Breast epithelium (tissue), 4 donors: Measurements from ENCODE around the gene EIF2B1. TPM values are rescaled to one million over a fixed set of nuclear protein-coding genes. Genes with fewer than 3 reads are reported as not detected.
"Not testable (repeated sequence)": the region's sequence is repeated elsewhere in the genome, so short reads cannot be mapped to it uniquely, and the experiment has no call there.

Experiments
- DNase-seq, 2 donors: peaks; one replicate each; pipeline ENCODE4 v3.0.0-alpha.2; 2019; ENCODE audit warnings: low spot score in 2 of 2
- H3K27ac ChIP-seq, 2 donors: fragments of 200-600 bp; sonication (generic) in 1 of 2; one replicate each; pipeline ENCODE4 v1.5.1; 2016 to 2019; ENCODE audit warnings: mild to moderate bottlenecking in 1 of 2
- H3K27me3 ChIP-seq, 2 donors: fragments of 200-600 bp; sonication (generic) in 1 of 2; one replicate each; pipeline versions ENCODE4 v1.5.1 to v1.6.0; 2017 to 2019; ENCODE audit warnings: control low read depth in 1 of 2, mild to moderate bottlenecking in 1 of 2
- H3K36me3 ChIP-seq: fragments of 200-600 bp; one replicate; pipeline ENCODE4 v1.5.1; 2019
- H3K4me1 ChIP-seq, 2 donors: fragments of 200-600 bp; sonication (generic); one replicate each; pipeline ENCODE4 v1.5.1; 2016 to 2019; ENCODE audit warnings: control low read depth in 1 of 2
- H3K4me3 ChIP-seq, 3 donors: fragments of 200-600 bp; sonication (generic); 1 replicate in 2 of 3; 2 replicates in 1 of 3; pipeline ENCODE4 v1.5.1; 2016 to 2019; ENCODE audit warnings: mild to moderate bottlenecking in 3 of 3, moderate library complexity in 2 of 3
- H3K9me3 ChIP-seq, 2 donors: fragments of 200-600 bp; sonication (generic) in 1 of 2; one replicate each; pipeline ENCODE4 v1.5.1; 2016 to 2019; ENCODE audit warnings: control low read depth in 1 of 2
- POLR2A ChIP-seq: fragments of 450-650 bp; IDR thresholded peaks from one replicate; pipeline ENCODE4 v1.6.1; 2016; ENCODE audit warnings: antibody characterized with exemption, mild to moderate bottlenecking, moderate library complexity
- POLR2AphosphoS5 ChIP-seq, 3 donors: sonication (generic); formaldehyde crosslinking; IDR thresholded peaks; one replicate each; pipeline ENCODE4 v1.6.1; 2017; ENCODE audit warnings: antibody characterized with exemption in 3 of 3
- intact Hi-C: fragments of 100-400 bp; cut with DNase I; formaldehyde crosslinking; loops from one replicate; pipeline ENCODE4 v1.15.1; 2023; ENCODE audit warnings: low total_unique reads
- total RNA-seq, 3 donors: library from RNA; depleted of rRNA; stranded (reverse); fragments of >200 nt; gene quantifications; one replicate each; pipeline ENCODE4 v1.1.0, GENCODE V29; 2016
- TF ChIP-seq, protein P1 (sequence below), 3 donors: fragments of 450-650 bp; IDR thresholded peaks; one replicate each; pipeline ENCODE4 v1.5.1; 2016 to 2017; ENCODE audit warnings: antibody characterized with exemption in 3 of 3, mild to moderate bottlenecking in 3 of 3, moderate library complexity in 3 of 3

Gene EIF2B1
- total RNA-seq, 3 donors from 2014 or later, result 133 to 162 (median 147) TPM

DNA sequence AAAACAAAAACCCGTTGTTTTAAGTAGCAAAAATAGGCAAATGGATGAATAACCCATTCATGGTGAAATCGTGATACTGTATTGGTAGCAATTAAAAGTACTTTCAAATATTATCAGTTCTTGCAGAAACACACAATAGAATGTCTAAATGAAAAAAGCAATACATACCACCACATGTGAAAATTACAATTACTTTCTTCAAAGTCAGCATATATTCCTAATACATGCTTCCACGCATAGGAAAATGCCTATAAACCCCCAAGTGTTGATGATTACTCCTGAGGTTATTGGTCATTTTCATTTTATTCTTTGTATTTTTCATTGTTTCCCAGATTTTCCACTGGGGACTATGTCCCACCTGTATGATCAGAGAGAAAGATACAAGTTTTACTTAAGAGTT lies 16.3 kb downstream of the EIF2B1 start:
- no peak overlapping the region for H3K4me3 ChIP-seq
- no peaks in the 10 kb centered on the region for H3K27me3 ChIP-seq
- no peak for DNase-seq
- intact Hi-C loops, result no loop called here
- peaks cover 14% of the 10 kb centered on the region for H3K36me3 ChIP-seq
- no peaks in the 10 kb centered on the region for H3K9me3 ChIP-seq
- H3K4me1 ChIP-seq, result no peaks in the 10 kb centered on the region
- no peak overlapping the region for H3K27ac ChIP-seq
- TF ChIP-seq POLR2AphosphoS5 (IDR thresholded peaks at IDR 0.05), result no peak

DNA sequence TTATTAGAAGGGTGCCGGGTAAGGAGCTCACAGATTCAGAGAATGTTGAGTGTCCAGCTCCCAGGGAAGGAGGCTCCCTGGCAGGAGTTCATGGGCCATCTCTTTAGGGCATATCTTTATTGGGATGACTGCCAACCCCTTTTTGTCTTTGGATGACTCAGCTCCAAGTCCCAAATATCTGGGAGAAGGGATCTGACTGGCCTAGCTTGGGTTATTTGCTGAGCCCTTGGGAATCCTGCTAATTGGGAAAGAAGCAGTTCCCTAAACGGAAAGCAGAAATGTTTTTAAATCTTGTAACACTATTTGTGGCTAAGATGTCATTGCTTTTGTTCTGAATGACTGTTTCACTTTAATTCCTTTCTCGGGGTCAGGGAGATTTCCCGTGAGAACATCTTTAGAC lies 19.0 kb downstream of the EIF2B1 start:
- peaks cover 14% of the 10 kb centered on the region for H3K36me3 ChIP-seq
- DNase-seq, result no peak
- no peak overlapping the region for H3K4me3 ChIP-seq
- H3K4me1 ChIP-seq, result no peaks in the 10 kb centered on the region
- H3K9me3 ChIP-seq, result no peaks in the 10 kb centered on the region
- TF ChIP-seq POLR2AphosphoS5 (IDR thresholded peaks at IDR 0.05) (no peak), POLR2A (no peak)
- TF ChIP-seq, protein P1, sequence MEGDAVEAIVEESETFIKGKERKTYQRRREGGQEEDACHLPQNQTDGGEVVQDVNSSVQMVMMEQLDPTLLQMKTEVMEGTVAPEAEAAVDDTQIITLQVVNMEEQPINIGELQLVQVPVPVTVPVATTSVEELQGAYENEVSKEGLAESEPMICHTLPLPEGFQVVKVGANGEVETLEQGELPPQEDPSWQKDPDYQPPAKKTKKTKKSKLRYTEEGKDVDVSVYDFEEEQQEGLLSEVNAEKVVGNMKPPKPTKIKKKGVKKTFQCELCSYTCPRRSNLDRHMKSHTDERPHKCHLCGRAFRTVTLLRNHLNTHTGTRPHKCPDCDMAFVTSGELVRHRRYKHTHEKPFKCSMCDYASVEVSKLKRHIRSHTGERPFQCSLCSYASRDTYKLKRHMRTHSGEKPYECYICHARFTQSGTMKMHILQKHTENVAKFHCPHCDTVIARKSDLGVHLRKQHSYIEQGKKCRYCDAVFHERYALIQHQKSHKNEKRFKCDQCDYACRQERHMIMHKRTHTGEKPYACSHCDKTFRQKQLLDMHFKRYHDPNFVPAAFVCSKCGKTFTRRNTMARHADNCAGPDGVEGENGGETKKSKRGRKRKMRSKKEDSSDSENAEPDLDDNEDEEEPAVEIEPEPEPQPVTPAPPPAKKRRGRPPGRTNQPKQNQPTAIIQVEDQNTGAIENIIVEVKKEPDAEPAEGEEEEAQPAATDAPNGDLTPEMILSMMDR (IDR thresholded peaks at IDR 0.05), result no peak
- H3K27me3 ChIP-seq, result no peaks in the 10 kb centered on the region
- intact Hi-C loops, result no loop called here
- peak overlapping the region in 1 of 2 donors; percentile 35 for H3K27ac ChIP-seq

DNA sequence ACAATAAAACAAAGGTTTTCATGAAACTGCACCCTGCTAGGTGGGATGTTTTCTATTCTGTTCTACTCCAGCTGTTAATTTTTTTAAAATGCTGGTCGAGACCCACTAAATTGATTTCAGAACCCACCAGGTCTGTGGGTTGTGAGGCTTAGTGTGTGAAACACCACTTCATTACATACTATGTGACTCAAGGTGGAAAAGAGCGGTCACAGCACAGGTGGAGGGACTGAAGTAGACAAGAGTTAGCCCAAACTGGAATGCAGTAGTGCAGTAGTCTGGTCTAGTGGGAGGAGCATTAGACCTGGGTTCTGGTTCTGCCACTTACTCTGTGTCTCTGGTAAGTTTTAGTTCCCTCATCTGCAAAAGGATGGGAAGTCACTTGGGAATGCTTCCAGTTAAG lies 19.4 kb downstream of the EIF2B1 start:
- intact Hi-C loops, result no loop called here
- Histone ChIP-seq H3K9me3 (no peaks in the 10 kb centered on the region), H3K27ac (peak overlapping the region in 1 of 2 donors; percentile 35), H3K27me3 (no peaks in the 10 kb centered on the region), H3K4me1 (no peaks in the 10 kb centered on the region), H3K36me3 (peaks cover 16% of the 10 kb centered on the region), H3K4me3 (no peak overlapping the region)
- DNase-seq, result no peak
- no peak for TF ChIP-seq POLR2A
- TF ChIP-seq POLR2AphosphoS5 (IDR thresholded peaks at IDR 0.05), result no peak
- TF ChIP-seq, protein P1 (IDR thresholded peaks at IDR 0.05), result no peak

DNA sequence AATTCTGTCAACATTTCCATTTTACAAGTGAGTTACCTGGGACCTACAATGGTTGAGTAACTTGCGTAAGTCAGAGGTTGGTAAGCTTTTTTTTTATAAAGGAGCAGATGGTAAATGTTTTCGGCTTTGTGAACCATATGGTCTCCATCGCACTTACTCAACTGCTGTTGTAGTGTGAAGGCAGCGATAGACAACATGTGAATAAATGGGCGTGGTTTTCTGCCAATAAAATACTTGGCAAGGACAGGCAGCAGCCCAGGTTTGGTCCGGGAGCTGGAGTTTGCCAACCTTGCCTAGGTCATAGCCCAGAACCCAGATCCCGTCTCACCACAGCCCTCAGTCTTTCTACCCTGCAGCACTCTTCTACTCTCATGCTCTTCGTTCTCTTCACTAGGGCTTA lies 25.3 kb downstream of the EIF2B1 start:
- no peak overlapping the region for H3K27ac ChIP-seq
- TF ChIP-seq POLR2AphosphoS5 (IDR thresholded peaks at IDR 0.05) (no peak), POLR2A (no peak)
- TF ChIP-seq, protein P1 (IDR thresholded peaks at IDR 0.05), result no peak
- no peaks in the 10 kb centered on the region for H3K27me3 ChIP-seq
- no peaks in the 10 kb centered on the region for H3K4me1 ChIP-seq
- H3K4me3 ChIP-seq, result no peak overlapping the region
- H3K36me3 ChIP-seq, result peaks cover 18% of the 10 kb centered on the region
- intact Hi-C loops, result no loop called here
- DNase-seq, result no peak
- H3K9me3 ChIP-seq, result no peaks in the 10 kb centered on the region

DNA sequence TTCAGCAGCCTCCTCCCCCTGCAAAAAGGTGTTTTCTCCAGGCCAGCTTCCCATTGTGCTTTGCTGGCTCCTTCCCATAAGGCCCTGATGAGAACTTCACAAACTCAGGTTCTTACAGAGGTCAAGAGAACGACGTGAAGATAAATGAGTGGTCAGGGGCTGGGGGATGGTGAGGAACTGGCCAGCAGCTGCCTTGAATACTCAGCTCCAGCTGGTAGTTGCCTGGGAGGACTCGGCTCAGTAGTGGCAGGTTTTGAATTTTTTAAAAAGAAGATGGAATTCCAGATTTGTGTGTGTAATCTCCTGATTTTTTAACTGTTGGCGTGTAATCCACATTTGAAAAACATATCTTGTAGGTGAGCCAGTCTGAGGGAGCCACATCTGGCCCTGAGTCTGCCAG lies 25.7 kb downstream of the EIF2B1 start:
- no peaks in the 10 kb centered on the region for H3K9me3 ChIP-seq
- H3K4me1 ChIP-seq, result peaks cover 3 to 4% of the 10 kb centered on the region in 2 donors
- no peaks in the 10 kb centered on the region for H3K27me3 ChIP-seq
- no peak overlapping the region for H3K4me3 ChIP-seq
- no peak overlapping the region for H3K27ac ChIP-seq
- intact Hi-C loops, result no loop called here
- DNase-seq, result no peak
- TF ChIP-seq POLR2AphosphoS5 (IDR thresholded peaks at IDR 0.05) (no peak), POLR2A (no peak)
- TF ChIP-seq, protein P1 (IDR thresholded peaks at IDR 0.05), result no peak
- peaks cover 18% of the 10 kb centered on the region for H3K36me3 ChIP-seq

DNA sequence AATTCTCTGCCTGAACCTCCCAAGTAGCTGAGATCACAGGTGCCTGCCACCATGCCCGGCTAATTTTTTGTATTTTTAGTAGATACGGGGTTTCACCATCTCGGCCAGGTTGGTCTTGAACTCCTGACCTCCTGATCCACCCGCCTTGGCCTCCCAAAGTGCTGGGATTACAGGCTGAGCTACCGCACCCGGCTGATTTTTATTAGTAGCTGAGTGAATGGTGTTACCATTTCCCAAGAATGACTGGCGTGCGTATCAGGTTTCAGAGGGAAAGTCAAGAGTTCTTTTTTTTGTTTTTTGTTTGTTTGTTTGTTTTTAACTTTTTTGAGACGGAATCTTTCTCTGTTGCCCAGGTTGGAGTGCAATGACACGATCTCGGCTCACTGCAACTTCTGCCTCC lies 30.0 kb downstream of the EIF2B1 start:
- H3K9me3 ChIP-seq, H3K27me3 ChIP-seq, H3K36me3 ChIP-seq, DNase-seq, H3K4me1 ChIP-seq, H3K27ac ChIP-seq, intact Hi-C loops, H3K4me3 ChIP-seq: not testable (repeated sequence)
